Ascending aorta (tissue), 2 donors: ENCODE results near the gene MMP25. TPM values are rescaled to one million over a fixed set of nuclear protein-coding genes. Genes with fewer than 3 reads are reported as not detected.
"Not testable (repeated sequence)": the region's sequence is repeated elsewhere in the genome, so short reads cannot be mapped to it uniquely, and the experiment has no call there.

Experiments used
- DNase-seq, 2 donors: peaks; one replicate each; pipeline ENCODE4 v3.0.0-alpha.2; 2019; ENCODE audit warnings: low spot score in 2 of 2
- H3K27ac ChIP-seq, 2 donors: fragments of 200-600 bp; sonication (generic); one replicate each; pipeline ENCODE4 v1.5.1; 2016 to 2017; ENCODE audit warnings: mild to moderate bottlenecking in 1 of 2
- H3K27me3 ChIP-seq: fragments of 200-600 bp; sonication (generic); one replicate; pipeline ENCODE4 v1.5.1; 2017
- H3K36me3 ChIP-seq, 2 donors: fragments of 200-600 bp; sonication (generic); one replicate each; pipeline ENCODE4 v1.5.1; 2016
- H3K4me1 ChIP-seq, 2 donors: fragments of 200-600 bp; sonication (generic); one replicate each; pipeline ENCODE4 v1.5.1; 2016 to 2017; ENCODE audit warnings: mild to moderate bottlenecking in 1 of 2
- H3K4me3 ChIP-seq, 2 donors: fragments of 200-600 bp; sonication (generic); one replicate each; pipeline ENCODE4 v1.5.1; 2016 to 2017; ENCODE audit warnings: mild to moderate bottlenecking in 1 of 2
- H3K9me3 ChIP-seq, 2 donors: fragments of 200-600 bp; sonication (generic); one replicate each; pipeline ENCODE4 v1.5.1; 2016
- CTCF ChIP-seq, 3 experiments: fragments of 200-600 bp in 2 of 3; fragments of 450-650 bp in 1 of 3; sonication (generic) in 2 of 3; IDR thresholded peaks; one replicate each; pipeline ENCODE4 v1.5.1; 2016 to 2019; ENCODE audit warnings: antibody characterized with exemption in 3 of 3, mild to moderate bottlenecking in 1 of 3, moderate library complexity in 1 of 3
- intact Hi-C: fragments of 100-400 bp; cut with DNase I; formaldehyde crosslinking; loops from one replicate; pipeline ENCODE4 v1.15.1; 2023
- total RNA-seq: library from RNA; depleted of rRNA; stranded (reverse); fragments of >200 nt; gene quantifications from one replicate; pipeline ENCODE4 v1.1.0, GENCODE V29; 2016

The MMP25 gene
- total RNA-seq, 1 donor from 2014 or later = 0.21 TPM

GRCh38 chr16:3065742-3066439 lies 19.5 kb downstream of the MMP25 start:
- H3K36me3 ChIP-seq = no peaks in the 10 kb centered on the region
- DNase-seq = no peak
- H3K27ac ChIP-seq = peak overlapping the region; percentile 19 to 29
- peak overlapping the region in 1 of 2 donors; percentile 45 for H3K4me3 ChIP-seq
- peaks cover 0 to 5% of the 10 kb centered on the region in 2 donors for H3K4me1 ChIP-seq
- H3K9me3 ChIP-seq = no peaks in the 10 kb centered on the region
- TF ChIP-seq CTCF (IDR thresholded peaks at IDR 0.05) = no peak
- intact Hi-C loops = no loop called here
- H3K27me3 ChIP-seq = no peaks in the 10 kb centered on the region

GRCh38 chr16:3066440-3066748 lies 20.0 kb downstream of the MMP25 start:
- peak overlapping the region in 1 of 2 donors; percentile 45 for H3K4me3 ChIP-seq
- H3K4me1 ChIP-seq = peaks cover 0 to 5% of the 10 kb centered on the region in 2 donors
- H3K9me3 ChIP-seq = no peaks in the 10 kb centered on the region
- no peaks in the 10 kb centered on the region for H3K36me3 ChIP-seq
- TF ChIP-seq CTCF (IDR thresholded peaks at IDR 0.05) = no peak
- H3K27ac ChIP-seq = no peak overlapping the region
- H3K27me3 ChIP-seq = no peaks in the 10 kb centered on the region
- DNase-seq = no peak
- intact Hi-C loops = no loop called here

GRCh38 chr16:3068487-3068886 lies 22.1 kb downstream of the MMP25 start:
- Histone ChIP-seq H3K36me3 (no peaks in the 10 kb centered on the region), H3K4me1 (peaks cover 0 to 5% of the 10 kb centered on the region in 2 donors), H3K4me3 (no peak overlapping the region), H3K27me3 (no peaks in the 10 kb centered on the region), H3K9me3 (no peaks in the 10 kb centered on the region), H3K27ac (no peak overlapping the region)
- TF ChIP-seq CTCF (IDR thresholded peaks at IDR 0.05) = no peak
- intact Hi-C loops = no loop called here
- no peak for DNase-seq

- intact Hi-C loops, H3K27ac ChIP-seq, H3K9me3 ChIP-seq, H3K4me3 ChIP-seq, H3K4me1 ChIP-seq, H3K27me3 ChIP-seq, DNase-seq, H3K36me3 ChIP-seq: not testable (repeated sequence)
Measured at GRCh38 chr16:3069146-3069545, 22.8 kb downstream of the MMP25 start.

- intact Hi-C loops = no loop called here
- no peak overlapping the region for H3K4me3 ChIP-seq
- TF ChIP-seq CTCF (IDR thresholded peaks at IDR 0.05) = no peak
- H3K27me3 ChIP-seq = no peaks in the 10 kb centered on the region
- no peaks in the 10 kb centered on the region for H3K36me3 ChIP-seq
- no peaks in the 10 kb centered on the region for H3K4me1 ChIP-seq
- H3K9me3 ChIP-seq = no peaks in the 10 kb centered on the region
- no peak for DNase-seq
- no peak overlapping the region for H3K27ac ChIP-seq
Measured at GRCh38 chr16:3070608-3071111, 24.3 kb downstream of the MMP25 start.

GRCh38 chr16:3071655-3072054 lies 25.3 kb downstream of the MMP25 start:
- TF ChIP-seq CTCF (IDR thresholded peaks at IDR 0.05) = no peak
- H3K27ac ChIP-seq = no peak overlapping the region

GRCh38 chr16:3072148-3072547 lies 25.8 kb downstream of the MMP25 start:
- H3K27me3 ChIP-seq, H3K9me3 ChIP-seq, H3K27ac ChIP-seq, H3K36me3 ChIP-seq, intact Hi-C loops, DNase-seq, H3K4me1 ChIP-seq, H3K4me3 ChIP-seq: not testable (repeated sequence)

More at GRCh38 chr16:3071655-3072054, 25.3 kb downstream of the MMP25 start:
- Histone ChIP-seq H3K9me3 (no peaks in the 10 kb centered on the region), H3K27me3 (no peaks in the 10 kb centered on the region), H3K4me3 (no peak overlapping the region), H3K4me1 (no peaks in the 10 kb centered on the region), H3K36me3 (no peaks in the 10 kb centered on the region)
- DNase-seq = no peak
- intact Hi-C loops = no loop called here

GRCh38 chr16:3072576-3073263 lies 26.4 kb downstream of the MMP25 start:
- H3K27me3 ChIP-seq, H3K27ac ChIP-seq, H3K4me3 ChIP-seq, intact Hi-C loops, H3K36me3 ChIP-seq, DNase-seq, H3K9me3 ChIP-seq, H3K4me1 ChIP-seq: not testable (repeated sequence)
